NCI-H2196 (cell line): ENCODE results near the gene SKP1.
A peak's percentile ranks its signal among the peaks of the same experiment; 100 is the strongest.

ENCODE experiments used
- DNase-seq: peaks from one replicate; lab custom pipeline; 2025; ENCODE audit not compliant: unreplicated experiment; lab: John Stamatoyannopoulos, UW

The SKP1 gene

DNA sequence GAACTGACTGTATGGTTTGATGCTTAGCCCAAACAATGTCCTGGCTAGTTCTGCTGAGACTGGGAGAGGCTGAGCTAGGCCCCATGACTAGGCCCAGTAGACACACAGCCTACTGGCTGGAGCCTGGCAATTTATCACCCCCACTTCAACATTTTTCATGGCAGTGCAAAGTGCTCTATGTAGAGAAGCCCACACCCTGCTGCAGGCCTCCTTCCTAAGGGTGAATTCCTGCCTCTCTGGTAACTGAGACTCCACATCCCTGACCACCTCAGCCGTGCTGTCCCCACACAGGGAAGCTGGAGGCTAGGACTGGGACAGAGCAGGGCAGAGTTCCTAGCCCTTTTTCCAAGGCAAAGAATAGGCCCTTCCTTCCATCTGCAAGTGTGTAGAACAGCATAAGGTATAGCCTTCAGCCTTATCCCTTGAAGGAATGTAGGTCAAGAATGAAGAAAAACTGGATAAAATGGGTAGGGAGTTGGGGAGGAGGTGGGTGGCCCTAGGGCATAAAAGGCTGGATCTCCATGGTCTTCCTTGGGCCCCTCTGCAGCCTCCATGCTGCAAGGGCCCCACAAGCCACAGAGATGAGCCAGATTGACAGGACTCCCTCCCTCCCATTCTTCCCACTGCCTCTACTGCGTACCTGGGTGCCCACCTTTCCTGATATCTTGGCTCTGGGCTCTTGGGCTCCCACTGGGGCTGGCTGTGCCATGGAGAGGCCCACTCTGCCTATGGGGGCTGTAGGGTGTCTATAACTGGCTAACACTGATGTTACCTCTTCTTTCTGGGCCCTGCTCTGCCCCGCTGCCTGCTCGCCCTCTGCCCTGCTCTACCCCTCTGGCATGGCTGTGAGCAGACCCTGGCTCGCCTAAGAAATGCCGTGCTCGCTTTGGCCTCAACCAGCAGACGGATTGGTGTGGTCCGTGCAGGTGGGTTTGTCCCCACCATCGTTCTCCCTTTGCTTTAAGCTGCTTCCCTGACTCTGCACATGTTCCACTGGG lies 32.5 kb downstream of the SKP1 start:
- no peak for DNase-seq

DNA sequence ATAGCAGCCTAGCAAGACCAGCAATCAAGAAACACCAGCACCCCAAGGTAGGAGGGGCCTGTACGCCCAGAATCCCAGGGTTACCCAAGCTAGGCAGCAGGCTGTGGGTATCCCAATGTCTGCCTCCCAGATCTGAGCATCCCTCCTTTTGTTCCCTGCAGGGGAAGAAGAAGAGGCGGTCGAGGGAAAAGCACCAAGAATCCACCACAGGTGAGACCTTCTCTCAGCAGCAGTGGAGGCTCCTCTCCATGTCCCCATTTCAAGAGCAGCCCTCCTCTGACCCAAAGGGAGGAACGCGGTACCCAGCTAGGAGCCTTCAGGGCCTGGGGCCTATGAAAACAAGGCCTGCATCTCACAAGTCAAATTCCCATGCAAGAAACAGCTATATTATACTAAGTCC lies 33.3 kb downstream of the SKP1 start:
- DNase-seq, result no peak

DNA sequence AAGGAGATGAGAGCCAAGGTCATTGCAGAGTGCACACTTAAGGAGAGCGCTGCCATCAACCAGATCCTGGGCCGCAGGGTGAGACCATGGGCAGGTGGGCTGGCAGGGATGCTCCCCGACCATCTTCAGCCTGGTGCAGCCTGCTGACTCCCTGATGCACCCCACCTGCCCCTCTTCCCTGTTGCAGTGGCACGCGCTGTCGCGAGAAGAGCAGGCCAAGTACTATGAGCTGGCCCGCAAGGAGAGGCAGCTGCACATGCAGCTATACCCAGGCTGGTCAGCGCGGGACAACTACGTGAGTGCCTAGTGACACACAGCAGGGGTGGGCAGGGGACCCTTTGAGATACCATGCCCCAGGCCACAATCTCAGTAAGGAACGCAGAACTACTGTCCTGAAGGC lies 33.9 kb downstream of the SKP1 start:
- DNase-seq, result no peak

DNA sequence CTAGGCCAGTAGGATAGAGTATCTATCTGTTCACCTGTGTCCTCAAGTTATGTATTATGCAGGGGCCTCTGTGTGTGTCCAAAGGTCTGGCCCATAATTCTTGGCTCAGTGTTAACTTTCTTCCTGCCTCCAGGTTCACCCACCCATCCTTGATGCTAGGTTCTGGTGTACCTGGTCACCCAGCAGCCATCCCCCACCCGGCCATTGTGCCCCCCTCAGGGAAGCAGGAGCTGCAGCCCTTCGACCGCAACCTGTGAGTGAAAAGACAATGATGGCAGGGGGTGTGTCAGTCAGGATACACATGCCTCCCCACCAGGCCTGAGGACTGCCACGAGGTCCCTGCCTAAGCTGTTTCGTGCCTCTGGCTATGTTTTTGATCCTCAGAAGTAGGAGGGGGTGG lies 34.7 kb downstream of the SKP1 start:
- no peak for DNase-seq

DNA sequence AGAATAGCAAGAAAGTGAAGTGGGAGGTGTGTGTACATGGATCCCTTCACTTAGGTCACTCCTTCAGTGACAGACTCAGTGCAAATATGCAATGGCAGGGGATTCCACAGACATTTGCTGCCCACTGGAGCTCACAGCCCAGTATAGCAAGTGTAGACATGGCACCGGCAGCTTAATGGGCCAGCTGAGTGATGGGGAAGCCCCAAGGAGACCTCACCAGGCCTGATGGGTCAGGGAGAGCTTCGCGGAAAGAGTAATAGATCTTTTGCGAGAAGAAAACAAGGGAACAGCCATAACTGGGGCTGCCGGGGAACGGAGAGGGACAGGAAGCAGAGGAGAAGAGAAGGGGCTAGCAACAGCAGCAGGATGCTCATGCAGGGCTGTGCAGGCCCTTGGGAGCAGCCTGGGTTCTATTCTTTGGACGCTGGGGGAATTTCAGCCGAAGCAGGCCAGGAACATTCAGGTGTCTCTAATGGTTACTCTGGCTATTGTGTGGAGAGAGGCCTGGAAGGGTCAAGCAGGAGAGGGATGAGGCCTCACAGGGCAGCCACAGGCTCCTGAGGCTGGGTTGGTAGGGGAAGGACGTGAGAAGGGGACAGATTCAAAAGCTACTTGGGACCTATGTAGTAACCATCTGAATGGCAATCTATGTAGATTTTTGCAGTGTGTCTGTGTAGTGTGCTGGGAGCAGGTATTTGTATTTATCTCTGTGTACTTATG lies 35.3 kb downstream of the SKP1 start:
- DNase-seq, result no peak

DNA sequence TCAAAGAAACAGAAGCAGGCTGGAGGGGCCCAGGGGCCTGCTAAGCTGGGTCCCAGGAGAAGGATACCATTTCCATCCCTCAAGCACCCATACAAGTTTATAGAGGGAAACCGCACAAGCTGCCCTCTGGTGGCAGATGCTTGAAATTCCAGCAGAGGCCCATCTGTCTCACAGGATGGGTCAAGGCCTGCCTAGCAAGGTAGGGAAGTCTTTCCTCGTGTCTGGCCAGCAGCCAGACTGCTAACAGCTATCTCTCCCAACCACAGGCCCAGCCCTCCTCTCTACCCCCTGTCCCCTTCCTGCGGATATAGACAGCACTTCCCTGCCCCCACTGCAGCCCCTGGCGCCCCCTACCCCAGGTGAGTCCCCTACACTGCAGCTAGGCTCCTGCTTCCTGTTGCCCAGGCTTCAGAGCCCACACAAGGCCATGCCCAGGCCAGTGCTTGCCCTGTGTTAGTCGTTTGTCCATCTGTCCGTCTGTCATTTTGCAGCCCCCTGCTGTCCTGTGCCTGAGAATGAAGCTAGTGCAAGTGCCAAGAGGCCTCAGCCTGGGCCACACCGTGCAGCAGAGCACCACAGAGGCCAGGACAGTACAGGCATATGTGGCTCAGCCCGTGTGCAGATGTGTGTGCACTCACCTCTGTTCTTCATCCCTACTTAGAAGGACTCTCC lies 36.1 kb downstream of the SKP1 start:
- DNase-seq, result peak; percentile 77

DNA sequence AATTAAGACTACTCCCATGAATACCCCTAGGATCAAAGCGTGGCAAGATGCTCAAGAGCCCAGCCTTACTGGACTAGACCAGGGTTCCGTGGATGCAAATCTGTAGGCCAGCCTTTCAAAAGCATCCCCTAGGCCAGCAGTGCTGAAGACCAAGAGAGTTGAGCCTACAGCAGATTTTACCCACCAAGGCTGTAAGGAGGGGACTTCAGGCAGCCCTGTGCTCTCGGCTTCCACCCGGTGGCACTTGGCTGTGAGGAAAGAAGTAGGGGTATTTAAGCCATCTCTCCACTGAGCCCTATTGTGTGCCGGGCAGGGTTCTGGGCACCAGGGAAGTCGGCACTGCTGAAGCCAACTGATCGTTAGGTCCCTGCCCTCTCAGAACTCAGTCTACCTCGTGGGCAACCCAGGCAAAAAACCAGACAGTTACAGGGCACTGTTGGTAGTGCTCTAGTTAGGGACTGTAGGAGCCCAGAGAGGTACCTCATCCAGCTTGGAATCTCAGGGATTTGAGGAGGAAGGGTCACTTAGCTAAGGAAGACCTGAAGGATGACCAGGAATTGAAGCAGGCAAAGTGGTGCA lies 36.8 kb downstream of the SKP1 start:
- DNase-seq, result no peak

DNA sequence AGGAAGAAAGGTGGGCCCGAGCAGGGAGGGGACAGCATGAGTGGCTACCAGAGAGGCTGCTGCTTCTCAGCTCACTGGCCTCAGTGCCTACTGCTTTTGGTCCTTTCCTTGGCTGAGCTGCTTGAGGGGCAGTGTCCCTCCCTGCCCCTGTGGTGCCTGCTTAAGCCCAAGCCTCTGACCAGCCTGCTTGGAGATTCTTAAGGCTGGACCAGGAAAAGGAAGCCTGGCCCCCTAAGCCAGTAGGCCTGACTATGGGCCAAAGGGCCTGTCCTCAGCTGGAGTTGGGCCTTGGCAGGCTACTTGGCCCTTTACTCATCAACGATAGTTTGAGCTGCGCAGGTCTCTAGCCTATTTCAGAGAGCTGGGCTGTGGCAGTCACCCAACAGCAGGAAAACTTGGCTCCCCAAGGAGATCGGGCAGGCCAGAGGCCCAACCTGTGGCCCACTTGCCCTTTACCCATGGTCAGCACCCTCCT lies 37.3 kb downstream of the SKP1 start:
- no peak for DNase-seq

DNA sequence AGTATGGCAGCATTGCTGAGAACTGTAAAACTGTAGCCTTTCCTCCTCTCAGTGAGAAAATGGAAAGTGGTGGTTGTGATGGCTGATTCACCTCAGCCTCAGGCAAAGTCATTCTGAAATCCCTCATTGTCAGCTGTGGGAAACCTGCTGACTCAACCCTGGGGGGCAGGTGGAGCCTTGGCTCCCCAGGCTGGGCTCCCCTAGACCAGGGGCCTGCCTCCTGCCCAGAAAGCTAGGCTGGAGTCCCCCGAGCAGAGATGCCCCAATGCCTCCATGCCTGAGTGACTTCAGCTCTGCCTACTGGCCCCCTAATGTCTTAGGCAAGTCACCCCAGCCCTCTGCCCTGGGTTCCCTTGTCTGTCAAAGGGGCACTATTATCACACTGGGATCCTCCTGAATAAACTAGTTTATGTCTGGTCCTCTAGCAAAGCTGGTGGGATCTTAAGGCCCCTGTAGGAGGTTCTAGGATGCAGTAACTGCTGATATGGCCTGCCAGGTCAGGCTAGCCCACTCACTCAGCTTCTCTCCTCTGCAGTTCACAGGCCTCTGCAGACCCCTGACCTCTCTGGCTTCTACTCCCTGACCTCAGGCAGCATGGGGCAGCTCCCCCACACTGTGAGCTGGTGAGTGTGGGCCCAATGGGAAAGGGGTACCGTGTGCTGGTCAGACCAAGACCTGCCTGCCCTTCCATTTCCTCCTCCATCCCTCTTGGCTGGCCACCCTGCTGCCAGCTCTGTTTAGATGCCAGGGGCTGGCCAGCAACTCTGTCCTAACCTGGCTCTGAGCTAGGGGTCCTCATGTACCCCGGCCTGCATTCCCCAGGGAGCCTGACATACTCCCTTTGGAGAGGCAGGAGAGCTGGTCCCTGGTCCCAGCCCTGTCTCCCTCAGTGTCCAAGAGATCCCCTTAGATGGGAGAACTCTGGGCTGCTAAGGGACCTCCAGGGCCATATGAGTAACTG lies 38.1 kb downstream of the SKP1 start:
- DNase-seq, result no peak

DNA sequence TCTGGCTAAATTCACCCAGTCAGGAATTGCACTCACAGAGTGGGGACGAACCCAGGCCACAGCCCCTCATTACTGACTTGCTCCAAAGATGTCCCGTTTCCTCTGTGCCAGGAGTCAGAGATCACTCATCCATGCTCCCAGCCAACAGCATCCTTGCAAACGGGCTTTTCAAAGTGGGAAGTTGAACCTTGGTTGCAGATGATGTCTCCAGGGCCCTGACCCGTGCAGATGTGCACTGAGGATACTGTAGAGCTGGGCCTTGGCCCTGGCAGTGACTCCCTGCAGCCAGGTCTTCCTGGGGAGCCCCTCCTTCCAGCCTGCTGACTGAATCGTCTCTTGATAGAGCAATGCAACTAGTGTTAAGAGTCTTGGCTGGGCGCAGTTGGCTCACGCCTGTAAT lies 40.0 kb downstream of the SKP1 start:
- no peak for DNase-seq

DNA sequence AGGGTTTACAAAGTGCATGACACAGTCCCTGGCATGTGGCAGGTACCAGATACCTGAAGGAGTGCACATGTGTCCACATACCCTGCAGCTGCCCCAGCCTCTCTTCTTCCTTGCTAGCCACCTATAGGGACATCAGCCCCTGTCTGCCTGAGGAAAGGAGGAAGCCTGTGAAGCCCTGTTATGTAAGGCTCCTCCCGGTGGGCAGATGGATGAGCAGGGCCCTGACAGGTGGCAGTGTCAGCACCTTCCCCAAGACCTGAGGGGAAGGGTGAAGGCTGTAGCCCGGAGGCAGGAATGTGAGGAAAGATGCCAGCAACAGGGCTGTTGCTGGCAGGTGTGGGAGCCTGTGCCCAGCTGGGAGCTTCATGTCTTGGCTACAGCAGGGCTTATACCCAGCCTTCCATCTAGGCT lies 40.5 kb downstream of the SKP1 start:
- DNase-seq, result no peak

DNA sequence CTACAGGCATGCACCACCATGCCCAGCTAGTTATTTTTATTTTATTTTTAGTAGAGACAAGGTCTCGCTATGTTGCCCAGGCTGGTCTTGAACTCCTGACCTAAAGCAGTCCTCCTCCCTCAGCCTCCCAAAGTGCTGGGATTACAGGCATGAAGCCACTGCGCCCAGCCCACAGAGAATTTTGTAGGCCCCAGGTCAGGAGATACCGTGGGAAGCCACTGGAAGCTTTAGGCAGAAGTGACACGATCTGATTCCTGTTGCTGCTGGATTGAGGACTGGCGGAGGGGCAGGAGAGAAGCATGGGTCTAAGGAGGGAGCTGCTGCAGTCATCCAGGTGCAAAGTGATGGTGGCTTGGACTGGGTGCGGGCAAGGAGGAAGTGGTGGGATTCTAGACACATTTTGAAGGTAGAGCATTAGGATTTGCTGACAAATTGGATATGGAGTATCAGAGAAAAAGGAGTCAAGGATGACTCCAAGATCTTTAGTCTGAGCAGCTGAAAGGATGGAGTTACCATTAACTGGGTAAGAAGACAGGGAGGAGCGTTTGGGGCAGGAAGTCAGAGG lies 41.6 kb downstream of the SKP1 start:
- DNase-seq, result no peak

DNA sequence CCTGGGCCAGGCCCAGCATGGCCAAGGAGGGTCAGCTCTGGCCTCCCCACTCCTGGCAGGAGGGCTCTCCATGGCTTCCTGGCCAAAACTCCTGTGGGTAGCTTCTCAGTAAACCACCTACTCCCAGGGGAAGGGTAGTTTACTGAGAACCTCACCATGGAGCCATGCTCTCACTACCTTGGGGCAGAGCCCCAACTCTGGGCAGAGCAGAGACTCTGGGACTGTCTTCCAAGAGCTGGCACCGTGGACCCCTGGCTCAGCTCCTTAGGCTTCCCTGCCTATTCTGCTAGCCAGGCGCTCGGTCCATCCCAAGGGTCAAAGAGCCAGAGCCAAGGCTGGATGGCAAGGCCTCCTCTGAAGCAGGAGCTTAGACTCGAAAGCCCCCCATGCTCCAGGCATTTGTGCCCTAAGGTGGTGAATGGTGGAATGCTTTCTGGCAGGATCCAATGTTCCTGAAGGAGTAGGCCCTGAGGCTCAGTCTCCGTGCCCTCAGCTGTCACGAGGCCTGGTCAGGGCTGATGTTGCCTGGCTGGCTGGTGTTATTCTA lies 42.7 kb downstream of the SKP1 start:
- DNase-seq, result no peak

DNA sequence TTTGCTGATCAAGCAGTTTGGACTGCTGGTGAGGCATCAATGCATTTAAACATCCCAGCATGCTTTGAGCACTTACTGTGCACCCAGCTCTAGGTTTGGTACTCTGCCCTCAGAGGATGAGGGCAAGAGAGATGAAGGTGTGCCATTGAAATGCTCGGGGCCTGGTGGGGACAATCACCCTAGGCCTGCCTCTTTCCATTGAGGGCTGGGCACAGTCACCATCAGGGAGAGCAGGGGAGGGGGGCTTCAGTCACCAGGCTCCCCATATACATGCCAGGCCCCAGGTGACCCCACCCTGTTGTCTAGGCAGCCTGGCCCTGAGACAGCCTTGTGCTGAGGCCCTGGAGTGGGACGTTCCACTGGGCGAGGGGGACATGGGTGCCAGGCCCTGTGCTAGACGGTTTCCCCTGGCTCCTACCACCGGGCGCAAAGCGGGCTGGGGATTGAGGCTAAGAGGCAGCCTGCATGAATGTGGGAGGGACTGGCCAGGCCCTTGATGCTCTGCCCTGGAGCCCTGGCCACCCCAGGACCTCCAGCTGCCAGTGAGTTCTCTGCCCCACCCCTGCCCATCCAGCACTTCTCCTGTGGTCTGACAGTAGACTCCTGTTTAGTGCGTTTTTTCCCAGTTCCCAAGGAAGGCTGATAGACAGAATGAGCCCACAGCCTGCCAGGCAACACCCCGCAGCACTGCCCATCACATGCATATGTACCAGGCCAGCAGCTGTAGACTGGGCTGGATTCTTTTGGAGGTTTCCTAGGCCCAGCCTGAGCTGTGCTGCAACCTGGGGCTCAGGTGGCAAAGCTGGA lies 43.4 kb downstream of the SKP1 start:
- no peak for DNase-seq

DNA sequence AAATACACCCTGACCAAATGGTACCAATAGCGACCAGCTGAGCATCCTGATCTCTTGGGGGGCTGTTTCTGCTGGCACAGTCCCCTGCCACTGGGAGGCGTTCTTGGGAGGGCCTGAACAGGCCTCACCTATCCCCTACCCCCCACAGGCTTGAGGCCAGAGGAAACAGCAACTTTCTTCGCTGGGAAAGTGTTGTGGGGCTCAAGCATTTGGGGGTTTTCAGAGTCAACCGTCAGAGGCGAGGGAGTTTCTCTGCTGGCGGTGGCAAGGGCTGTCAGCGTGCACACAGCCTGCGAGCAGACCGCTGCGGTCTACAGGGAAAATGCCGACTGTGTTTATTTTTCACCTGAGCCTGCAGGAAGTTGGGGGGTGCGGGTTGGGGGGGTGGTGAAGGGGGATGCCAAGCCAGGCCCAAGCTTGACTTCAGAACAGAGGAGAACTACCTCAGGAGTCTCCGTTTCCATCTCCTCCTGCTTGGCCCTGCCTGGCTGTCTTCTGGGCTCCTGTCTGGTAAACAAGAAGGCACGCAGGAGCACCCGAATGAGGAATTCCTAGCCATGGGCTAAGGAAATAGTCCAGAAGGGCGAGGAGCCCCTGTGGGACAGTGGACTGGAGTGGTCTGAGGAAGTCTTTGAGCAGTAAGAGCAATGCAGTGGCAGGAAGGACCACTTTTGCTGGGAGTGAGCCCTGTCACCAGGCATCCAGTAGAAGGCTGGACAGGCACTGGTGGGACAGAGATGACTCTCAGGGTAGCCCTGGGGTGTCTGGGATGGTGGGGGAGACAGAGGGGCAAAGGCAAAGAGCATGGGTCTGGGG lies 44.2 kb downstream of the SKP1 start:
- no peak for DNase-seq

DNA sequence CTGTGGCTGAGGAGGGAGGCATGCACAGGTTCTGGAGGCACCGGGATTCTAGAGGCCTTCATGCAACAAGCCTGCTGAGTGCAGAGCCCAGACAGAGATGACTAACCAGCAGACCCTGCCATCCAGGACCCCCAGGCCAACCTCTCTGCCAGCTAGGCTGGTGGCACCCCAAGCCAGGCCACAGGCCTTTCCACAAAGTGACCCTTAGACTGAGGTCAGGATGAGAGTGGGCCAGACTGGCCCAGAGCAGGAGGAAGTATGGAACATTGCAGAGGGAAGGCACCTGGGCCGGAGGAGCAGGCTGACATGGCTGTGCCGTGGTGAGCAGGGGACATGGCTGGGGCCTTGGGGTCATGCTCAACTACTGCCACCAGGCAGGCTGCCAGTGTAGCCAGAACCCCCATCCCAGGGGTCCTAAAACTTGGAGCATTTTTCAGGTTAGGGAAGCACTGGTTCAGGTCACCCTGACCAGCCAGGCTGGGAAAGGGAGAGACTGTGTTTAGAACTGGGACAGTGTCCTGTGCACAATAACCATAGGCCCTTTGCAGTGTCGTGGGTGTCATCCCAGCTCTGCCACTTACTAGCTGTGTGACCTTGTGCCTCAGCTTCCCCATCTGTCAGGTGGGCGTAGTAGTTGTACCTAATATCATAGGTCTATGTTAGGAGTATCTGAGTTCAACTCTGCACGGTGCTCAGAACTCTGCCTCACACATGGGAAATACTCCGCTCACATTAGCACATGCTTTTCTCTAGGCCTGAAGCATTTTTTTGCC lies 45.0 kb downstream of the SKP1 start:
- no peak for DNase-seq

DNA sequence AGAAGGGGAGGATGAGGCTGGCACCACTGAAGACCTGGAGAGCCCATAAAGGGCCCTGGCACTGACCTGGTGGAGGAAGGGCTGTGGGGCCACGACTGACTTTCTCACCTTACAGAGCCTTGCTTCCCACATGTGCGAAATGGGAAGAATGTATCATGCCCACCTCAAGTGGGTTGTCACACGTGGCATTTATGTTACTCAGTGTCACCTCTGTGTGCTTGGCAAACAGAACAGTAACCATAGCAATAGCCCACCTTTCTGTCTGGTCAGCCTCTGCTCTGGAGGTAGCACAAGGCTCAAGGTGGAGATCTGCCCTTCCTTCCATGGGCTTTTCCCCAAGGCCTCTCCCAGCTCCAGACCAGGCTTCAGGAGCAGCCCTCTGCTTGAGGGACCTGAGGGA lies 45.6 kb downstream of the SKP1 start:
- DNase-seq, result no peak
